Panc1 (cell line): ENCODE results near the gene SCLT1. TPM values are rescaled to one million over a fixed set of nuclear protein-coding genes. Genes with fewer than 3 reads are reported as not detected.

Experiments
- ATAC-seq: fragments of 200-7000 bp; cut with Tn5 transposase; 2 replicates; pipeline ENCODE4 v1.9.1; 2020; ENCODE audit warnings: mild to moderate bottlenecking, moderate library complexity
- BruUV-seq: library from RNA; stranded (reverse); fragments of 400-500 nt; replicated peaks from 2 replicates; lab custom pipeline; 2021; lab: Mats Ljungman, UMichigan
- CTCF ChIA-PET: fragments of 300-600 bp; sonication (Branson Sonifier 250); formaldehyde crosslinking; loops from one replicate; lab custom pipeline; 2022; ENCODE audit warnings: antibody characterized with exemption; lab: Charles Lee
- POLR2A ChIA-PET: fragments of 300-600 bp; sonication (Branson Sonifier 250); formaldehyde crosslinking; loops from one replicate; lab custom pipeline; 2022; ENCODE audit warnings: antibody characterized with exemption; lab: Charles Lee
- DNase-seq: peaks from one replicate; pipeline ENCODE4 v3.0.0-alpha.2; 2010; ENCODE audit warnings: low read depth, low spot score
- H3K27ac ChIP-seq: 2 replicates; pipeline ENCODE4 v1.5.1; 2011; ENCODE audit warnings: mild to moderate bottlenecking, low read length, inconsistent platforms
- H3K27me3 ChIP-seq: fragments of 200-500 bp; sonication (Bioruptor generic); 2 replicates; pipeline ENCODE4 v1.6.0; 2014; ENCODE audit warnings: low read length, inconsistent platforms; ENCODE audit not compliant: control insufficient read depth, insufficient read depth
- H3K36me3 ChIP-seq: fragments of 200-500 bp; sonication (Bioruptor generic); 2 replicates; pipeline ENCODE4 v1.5.1; 2014; ENCODE audit warnings: inconsistent platforms, mild to moderate bottlenecking, low read length, moderate library complexity; ENCODE audit not compliant: control insufficient read depth, insufficient read depth
- H3K4me1 ChIP-seq: 2 replicates; pipeline ENCODE4 v1.5.1; 2011; ENCODE audit warnings: inconsistent platforms, mild to moderate bottlenecking, low read length, moderate library complexity; ENCODE audit not compliant: control insufficient read depth, insufficient read depth
- H3K4me3 ChIP-seq, 2 experiments: 2 replicates each; pipeline ENCODE4 v1.5.1; 2011 to 2012; ENCODE audit warnings: low read depth in 2 of 2, low read length in 2 of 2, mild to moderate bottlenecking in 2 of 2, inconsistent platforms in 1 of 2, moderate library complexity in 1 of 2
- H3K9me3 ChIP-seq: fragments of 200-500 bp; sonication (Bioruptor generic); 2 replicates; pipeline ENCODE4 v1.5.1; 2014; ENCODE audit warnings: low read depth, mild to moderate bottlenecking, inconsistent platforms, low read length, moderate library complexity; ENCODE audit not compliant: control insufficient read depth, insufficient read depth
- POLR2AphosphoS5 ChIP-seq: IDR thresholded peaks from 2 replicates; pipeline ENCODE4 v1.6.1; 2012; ENCODE audit warnings: mild to moderate bottlenecking, low read depth, low read length, moderate library complexity
- REST ChIP-seq, 2 experiments: IDR thresholded peaks; 2 replicates each; pipeline ENCODE4 v1.6.1; 2011 to 2012; ENCODE audit warnings: low read depth in 2 of 2, control low read depth in 1 of 2, low read length in 1 of 2, mild to moderate bottlenecking in 1 of 2, moderate library complexity in 1 of 2; ENCODE audit not compliant: insufficient read depth in 1 of 2
- SIN3A ChIP-seq: IDR thresholded peaks from 2 replicates; pipeline ENCODE4 v1.6.1; 2012; ENCODE audit warnings: low read depth, mild to moderate bottlenecking, low read length, moderate library complexity, borderline replicate concordance; ENCODE audit not compliant: insufficient read depth
- TCF7L2 ChIP-seq: IDR thresholded peaks from 2 replicates; pipeline ENCODE4 v1.6.1; 2011; ENCODE audit warnings: mild to moderate bottlenecking, low read depth, low read length, inconsistent platforms
- in situ Hi-C: cut with HindIII; loops from 2 replicates; pipeline ENCODE4 v1.10.0; 2016; ENCODE audit warnings: low sequenced_read_pairs, low pct_unique_long_range_greater_than_20kb
- intact Hi-C: fragments of 100-400 bp; cut with micrococcal nuclease; formaldehyde crosslinking; loops from one replicate; pipeline ENCODE4 v1.10.0; 2022; ENCODE audit not compliant: unreplicated experiment
- total RNA-seq: library from RNA; stranded (reverse); gene quantifications from one replicate; pipeline ENCODE4 v1.2.1, GENCODE V29; 2021; ENCODE audit not compliant: unreplicated experiment
- TF ChIP-seq, protein P1 (sequence below): fragments of 450-650 bp; IDR thresholded peaks from 2 replicates; pipeline ENCODE4 v1.5.1; 2017; ENCODE audit warnings: mild to moderate bottlenecking

Gene SCLT1
- total RNA-seq, 1 experiment from 2014 or later, result 9.7 TPM

- Histone ChIP-seq H3K27me3 (no peaks in the 10 kb centered on the region), H3K36me3 (no peaks in the 10 kb centered on the region), H3K4me1 (no peaks in the 10 kb centered on the region), H3K27ac (no peak overlapping the region), H3K9me3 (peaks cover 24% of the 10 kb centered on the region; the same call in 1 of the 2 replicates), H3K4me3 (no peak overlapping the region)
- ChIA-PET POLR2A (no interaction called here), CTCF (no interaction called here)
- in situ Hi-C loops, result no loop called here
- BruUV-seq, result no TSS peak
- TF ChIP-seq REST (IDR thresholded peaks at IDR 0.05; ENCODE audit: insufficient read depth in 1 of 2, low read depth in 2 of 2, low read length in 1 of 2) (no peak), SIN3A (no peak)
- ATAC-seq (no peak), DNase-seq (no peak)
- intact Hi-C loops, result no loop called here
Measured at GRCh38 chr4:129059028-129059427, 34.3 kb downstream of the SCLT1 start.

GRCh38 chr4:129046055-129046959, 47.0 kb downstream of the SCLT1 start:
- CTCF ChIA-PET, result no interaction called here
- Histone ChIP-seq H3K36me3 (no peaks in the 10 kb centered on the region), H3K27me3 (no peaks in the 10 kb centered on the region), H3K9me3 (no peaks in the 10 kb centered on the region), H3K27ac (no peak overlapping the region), H3K4me3 (no peak overlapping the region), H3K4me1 (no peaks in the 10 kb centered on the region)
- in situ Hi-C loops (no loop called here), intact Hi-C loops (no loop called here)
- no TSS peak for BruUV-seq
- DNase-seq, result no peak
- TF ChIP-seq, protein P1, sequence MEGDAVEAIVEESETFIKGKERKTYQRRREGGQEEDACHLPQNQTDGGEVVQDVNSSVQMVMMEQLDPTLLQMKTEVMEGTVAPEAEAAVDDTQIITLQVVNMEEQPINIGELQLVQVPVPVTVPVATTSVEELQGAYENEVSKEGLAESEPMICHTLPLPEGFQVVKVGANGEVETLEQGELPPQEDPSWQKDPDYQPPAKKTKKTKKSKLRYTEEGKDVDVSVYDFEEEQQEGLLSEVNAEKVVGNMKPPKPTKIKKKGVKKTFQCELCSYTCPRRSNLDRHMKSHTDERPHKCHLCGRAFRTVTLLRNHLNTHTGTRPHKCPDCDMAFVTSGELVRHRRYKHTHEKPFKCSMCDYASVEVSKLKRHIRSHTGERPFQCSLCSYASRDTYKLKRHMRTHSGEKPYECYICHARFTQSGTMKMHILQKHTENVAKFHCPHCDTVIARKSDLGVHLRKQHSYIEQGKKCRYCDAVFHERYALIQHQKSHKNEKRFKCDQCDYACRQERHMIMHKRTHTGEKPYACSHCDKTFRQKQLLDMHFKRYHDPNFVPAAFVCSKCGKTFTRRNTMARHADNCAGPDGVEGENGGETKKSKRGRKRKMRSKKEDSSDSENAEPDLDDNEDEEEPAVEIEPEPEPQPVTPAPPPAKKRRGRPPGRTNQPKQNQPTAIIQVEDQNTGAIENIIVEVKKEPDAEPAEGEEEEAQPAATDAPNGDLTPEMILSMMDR, result no peak
- TF ChIP-seq REST (IDR thresholded peaks at IDR 0.05; ENCODE audit: insufficient read depth in 1 of 2, low read depth in 2 of 2, low read length in 1 of 2), result no peak
- TF ChIP-seq SIN3A, result no peak
- TF ChIP-seq TCF7L2, result no peak
- TF ChIP-seq POLR2AphosphoS5, result no peak
- POLR2A ChIA-PET, result no interaction called here
- no peak for ATAC-seq
